GM12878 (cell line): ENCODE results near the gene SYK. TPM values are rescaled to one million over a fixed set of nuclear protein-coding genes. Genes with fewer than 3 reads are reported as not detected.

Experiments used
- ATAC-seq: fragments of 200-7000 bp; cut with Tn5 transposase; 3 replicates; pipeline ENCODE4 v1.9.1; 2020; ENCODE audit warnings: mild to moderate bottlenecking, moderate library complexity
- BruUV-seq: library from RNA; stranded (reverse); fragments of 400-500 nt; replicated peaks from 2 replicates; lab custom pipeline; 2021; lab: Mats Ljungman, UMichigan
- CTCF ChIA-PET: fragments of 300-600 bp; sonication (Branson Sonifier 250); formaldehyde crosslinking; extraction: SDS; loops from one replicate; lab custom pipeline; 2021; ENCODE audit warnings: inconsistent platforms; lab: Yijun Ruan, JAX
- POLR2A ChIA-PET: fragments of 350-600 bp; formaldehyde crosslinking; extraction: SDS; loops from one replicate; lab custom pipeline; 2021; ENCODE audit warnings: inconsistent platforms; lab: Charles Lee
- RAD21 ChIA-PET: fragments of 300-600 bp; sonication (Branson Sonifier 250); formaldehyde crosslinking; loops from one replicate; lab custom pipeline; 2023; ENCODE audit warnings: antibody characterized with exemption; ENCODE audit not compliant: unreplicated experiment; lab: Charles Lee
- SMC1A ChIA-PET: fragments of 300-600 bp; sonication (Branson Sonifier 250); formaldehyde crosslinking; loops from one replicate; lab custom pipeline; 2023; ENCODE audit not compliant: unreplicated experiment, uncharacterized antibody; lab: Charles Lee
- DNase-seq: peaks from one replicate; pipeline ENCODE4 v3.0.0-alpha.2; 2011; ENCODE audit warnings: low read depth, low spot score
- FAIRE-seq: peaks from 3 replicates; lab custom pipeline; 2011; peaks lifted over from hg19 to GRCh38; lab: Jason Lieb, UNC
- H2AFZ ChIP-seq: 2 replicates; pipeline ENCODE4 v1.6.0; 2011; ENCODE audit warnings: low read depth, low read length, control low read depth; ENCODE audit not compliant: control insufficient read depth
- H3K27ac ChIP-seq: 2 replicates; pipeline ENCODE4 v1.5.1; 2011; ENCODE audit warnings: control low read depth; ENCODE audit not compliant: control insufficient read depth, insufficient read depth
- H3K27me3 ChIP-seq, 2 experiments: replicated peaks in 1 of 2; 2 replicates each; pipeline versions ENCODE4 v1.6.0 to v1.6.1; 2011; ENCODE audit warnings: low read length in 1 of 2; ENCODE audit not compliant: control insufficient read depth in 2 of 2, insufficient read depth in 2 of 2
- H3K36me3 ChIP-seq, 2 experiments: 2 replicates each; pipeline ENCODE4 v1.5.1; 2011; ENCODE audit warnings: low read length in 1 of 2; ENCODE audit not compliant: control insufficient read depth in 2 of 2, insufficient read depth in 2 of 2
- H3K4me1 ChIP-seq: 2 replicates; pipeline ENCODE4 v1.6.1; 2011; ENCODE audit warnings: mild to moderate bottlenecking, low read length, moderate library complexity, mixed read lengths; ENCODE audit not compliant: control insufficient read depth, insufficient read depth
- H3K4me2 ChIP-seq: 2 replicates; pipeline ENCODE4 v1.6.0; 2011; ENCODE audit warnings: control low read depth; ENCODE audit not compliant: control insufficient read depth, insufficient read depth
- H3K4me3 ChIP-seq: fragments of 200-600 bp; sonication (generic); 2 replicates; pipeline ENCODE4 v1.5.1; 2016
- H3K79me2 ChIP-seq: 2 replicates; pipeline ENCODE4 v1.6.0; 2011; ENCODE audit warnings: low read length; ENCODE audit not compliant: control insufficient read depth, insufficient read depth
- H3K9ac ChIP-seq: 2 replicates; pipeline ENCODE4 v1.8.0; 2011; ENCODE audit warnings: low read length, control low read depth, mixed read lengths; ENCODE audit not compliant: control insufficient read depth, insufficient read depth
- H3K9me3 ChIP-seq: replicated peaks from 3 replicates; pipeline ENCODE4 v1.5.1; 2011; ENCODE audit warnings: mild to moderate bottlenecking, low read length; ENCODE audit not compliant: control insufficient read depth, insufficient read depth
- H4K20me1 ChIP-seq: 2 replicates; pipeline ENCODE4 v1.6.0; 2011; ENCODE audit not compliant: control insufficient read depth, insufficient read depth
- ASH2L ChIP-seq: fragments of 300-600, 200-600 bp; sonication (generic); IDR thresholded peaks from 2 replicates; pipeline ENCODE4 v1.6.1; 2017; ENCODE audit warnings: low read depth, mild to moderate bottlenecking, borderline replicate concordance
- ATF7 ChIP-seq: fragments of 450-650 bp; IDR thresholded peaks from 2 replicates; pipeline ENCODE4 v1.6.1; 2016; ENCODE audit warnings: low read depth, mild to moderate bottlenecking
- BHLHE40 ChIP-seq, 2 experiments: fragments of 450-650 bp in 1 of 2; IDR thresholded peaks; 2 replicates each; pipeline ENCODE4 v1.6.1; 2011 to 2017; ENCODE audit warnings: low read depth in 2 of 2, borderline replicate concordance in 1 of 2, improper control_type of control experiment in 1 of 2, low read length in 1 of 2, mild to moderate bottlenecking in 1 of 2
- CBX5 ChIP-seq: sonication (generic); IDR thresholded peaks from 2 replicates; pipeline ENCODE4 v1.6.1; 2016; ENCODE audit warnings: low read depth, moderate library complexity, mild to moderate bottlenecking, inconsistent platforms
- YBX1 ChIP-seq: fragments of 450-650 bp; IDR thresholded peaks from 2 replicates; pipeline ENCODE4 v1.6.1; 2016; ENCODE audit warnings: antibody characterized with exemption
- WGBS: methylation state at CpG from one replicate; pipeline ENCODE4 v1.1.6; 2016; ENCODE audit warnings: low lambda C conversion rate; ENCODE audit not compliant: insufficient replicate concordance, insufficient coverage; ENCODE audit errors: missing lambda C conversion rate; 5-methylcytosine and 5-hydroxymethylcytosine counted together
- in situ Hi-C: fragments of 300-500 bp; cut with MboI; formaldehyde crosslinking; loops from 9 replicates; pipeline ENCODE4 v1.14.3; 2018; ENCODE audit warnings: mixed read lengths
- intact Hi-C: fragments of 100-400 bp; cut with micrococcal nuclease; formaldehyde crosslinking; loops from one replicate; pipeline ENCODE4 v1.14.2; 2022; ENCODE audit not compliant: unreplicated experiment
- polyA plus RNA-seq, 11 experiments: library from polyadenylated mRNA; depleted of rRNA in 4 of 11; unstranded in 6 of 11; stranded (reverse) in 5 of 11; fragments of >200 nt; fragmentation: Nextera tagmentation in 4 of 11; fragmentation: Illumina TruSeq in 1 of 11; extraction: Ambion mirVana in 4 of 11; extraction: Trizol in 1 of 11; gene quantifications; 1 replicate in 1 of 11; 2 replicates in 10 of 11; pipeline versions ENCODE4 v1.2.1 to v1.2.3, GENCODE V29; 2011 to 2016; ENCODE audit warnings: inconsistent platforms in 2 of 11, missing spikeins in 2 of 11, low read depth in 1 of 11
- total RNA-seq, 4 experiments: library from RNA; depleted of rRNA in 3 of 4; stranded (reverse); fragments of >200 nt in 3 of 4; fragmentation: Illumina TruSeq in 1 of 4; extraction: Trizol in 1 of 4; gene quantifications; 2 replicates each; pipeline versions ENCODE4 v1.2.1 to v1.2.3, GENCODE V29; 2013 to 2021
- TF ChIP-seq, protein P1 (sequence below): fragments of 450-650 bp; IDR thresholded peaks from 2 replicates; pipeline ENCODE4 v1.6.1; 2018; ENCODE audit warnings: mild to moderate bottlenecking, low read depth, moderate library complexity; ENCODE audit not compliant: partially characterized antibody

Gene SYK
- total and polyA plus RNA-seq, 10 of the 15 experiments (the other 5 are each of a cell fraction or from before 2014, with no cell fraction given): 6.5 to 135 (median 68.8) TPM

DNA sequence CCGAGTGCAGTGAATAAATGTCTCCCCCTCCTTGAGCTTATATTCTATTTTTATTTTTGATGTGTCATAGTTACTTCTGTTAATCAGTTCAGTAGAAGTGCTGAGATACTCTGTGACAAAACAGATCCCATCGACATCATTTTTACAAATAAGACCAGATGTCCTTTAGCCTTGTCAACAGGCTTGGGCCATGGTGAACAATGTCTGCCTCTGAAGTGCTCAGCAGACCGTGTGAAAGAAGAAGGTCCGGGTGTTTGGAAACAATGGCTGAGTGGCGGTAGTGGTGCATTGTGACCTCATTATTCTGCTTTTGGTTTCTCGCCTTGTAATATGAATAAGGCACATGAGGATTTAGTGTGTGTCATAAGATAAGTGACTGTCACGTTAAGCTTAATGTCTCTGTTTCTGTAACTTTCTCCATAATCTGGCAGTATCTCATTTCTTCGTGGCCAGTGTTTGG is 71.2 kb downstream of the SYK start:
- H2AFZ ChIP-seq: no peak overlapping the region
- SMC1A ChIA-PET: interaction anchor here (1.4 kb wide), 1 partner anchor 563 kb away, joined by 3 read pairs; no protein-coding TSS in a partner anchor
- no peaks in the 10 kb centered on the region for H3K4me1 ChIP-seq
- H3K27ac ChIP-seq: no peak overlapping the region
- BruUV-seq: no TSS peak
- no peaks in the 10 kb centered on the region for H3K79me2 ChIP-seq
- intact Hi-C loops: loop anchor here (5.0 kb wide), 1 partner anchor 731 kb away; no protein-coding TSS in a partner anchor
- DNase-seq: no peak
- H3K9ac ChIP-seq: no peak overlapping the region
- no peak for FAIRE-seq
- no peak overlapping the region for H3K4me2 ChIP-seq
- TF ChIP-seq, protein P1, sequence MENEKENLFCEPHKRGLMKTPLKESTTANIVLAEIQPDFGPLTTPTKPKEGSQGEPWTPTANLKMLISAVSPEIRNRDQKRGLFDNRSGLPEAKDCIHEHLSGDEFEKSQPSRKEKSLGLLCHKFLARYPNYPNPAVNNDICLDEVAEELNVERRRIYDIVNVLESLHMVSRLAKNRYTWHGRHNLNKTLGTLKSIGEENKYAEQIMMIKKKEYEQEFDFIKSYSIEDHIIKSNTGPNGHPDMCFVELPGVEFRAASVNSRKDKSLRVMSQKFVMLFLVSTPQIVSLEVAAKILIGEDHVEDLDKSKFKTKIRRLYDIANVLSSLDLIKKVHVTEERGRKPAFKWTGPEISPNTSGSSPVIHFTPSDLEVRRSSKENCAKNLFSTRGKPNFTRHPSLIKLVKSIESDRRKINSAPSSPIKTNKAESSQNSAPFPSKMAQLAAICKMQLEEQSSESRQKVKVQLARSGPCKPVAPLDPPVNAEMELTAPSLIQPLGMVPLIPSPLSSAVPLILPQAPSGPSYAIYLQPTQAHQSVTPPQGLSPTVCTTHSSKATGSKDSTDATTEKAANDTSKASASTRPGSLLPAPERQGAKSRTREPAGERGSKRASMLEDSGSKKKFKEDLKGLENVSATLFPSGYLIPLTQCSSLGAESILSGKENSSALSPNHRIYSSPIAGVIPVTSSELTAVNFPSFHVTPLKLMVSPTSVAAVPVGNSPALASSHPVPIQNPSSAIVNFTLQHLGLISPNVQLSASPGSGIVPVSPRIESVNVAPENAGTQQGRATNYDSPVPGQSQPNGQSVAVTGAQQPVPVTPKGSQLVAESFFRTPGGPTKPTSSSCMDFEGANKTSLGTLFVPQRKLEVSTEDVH: no peak
- no peak for TF ChIP-seq ASH2L
- no peak for TF ChIP-seq CBX5
- peak in 1 of 2 experiments; percentile 22; a peak in 1 of 4 replicates for TF ChIP-seq BHLHE40 (IDR thresholded peaks at IDR 0.05; ENCODE audit: borderline replicate concordance in 1 of 2, low read depth in 2 of 2, low read length in 1 of 2)
- no peak for TF ChIP-seq YBX1
- TF ChIP-seq ATF7: 0 out of 2 replicates have a peak, but pooled peaks have one; percentile 18
- CTCF ChIA-PET: interaction anchor here (0.6 to 1.9 kb wide), 5 partner anchors 90 to 1275 kb away, joined by 3 to 6 read pairs (median 3); no protein-coding TSS in a partner anchor
- POLR2A ChIA-PET: no interaction called here
- 70% methylated on average over 8 of the region's 8 CpGs for WGBS
- H3K9me3 ChIP-seq: no peaks in the 10 kb centered on the region
- peaks cover 0 to 5% of the 10 kb centered on the region in 2 experiments; a peak in 3 of 4 replicates for H3K36me3 ChIP-seq
- H3K4me3 ChIP-seq: no peak overlapping the region
- RAD21 ChIA-PET: interaction anchor here (0.6 kb wide), 2 partner anchors 42 to 1385 kb away, joined by 3 to 5 read pairs; no protein-coding TSS in a partner anchor
- no peaks in the 10 kb centered on the region for H4K20me1 ChIP-seq
- no peaks in the 10 kb centered on the region for H3K27me3 ChIP-seq
- in situ Hi-C loops: loop anchor here (5.0 to 25.0 kb wide), 2 partner anchors 646 to 1286 kb away; no protein-coding TSS in a partner anchor
- ATAC-seq: no peak
